Activated naive CD8-positive, alpha-beta T cell treated with anti-CD3 and anti-CD28 coated beads for 36 hours (primary cell): ENCODE data around the gene ZSCAN21. TPM values are rescaled to one million over a fixed set of nuclear protein-coding genes. Genes with fewer than 3 reads are reported as not detected.

Experiments
- DNase-seq: peaks from one replicate; pipeline ENCODE4 v3.0.0; 2021
- H3K27ac Mint-ChIP-seq: one replicate; pipeline ENCODE4 v1.8.0; 2022; ENCODE audit warnings: mild to moderate bottlenecking, moderate library complexity, mixed read lengths
- H3K27me3 Mint-ChIP-seq: one replicate; pipeline ENCODE4 v1.8.0; 2022; ENCODE audit warnings: mild to moderate bottlenecking, mixed read lengths
- H3K36me3 Mint-ChIP-seq: one replicate; pipeline ENCODE4 v1.8.0; 2021; ENCODE audit warnings: mild to moderate bottlenecking, mixed read lengths
- H3K4me1 Mint-ChIP-seq: one replicate; pipeline ENCODE4 v1.8.0; 2021; ENCODE audit warnings: mixed read lengths
- H3K4me3 Mint-ChIP-seq: one replicate; pipeline ENCODE4 v1.8.0; 2022; ENCODE audit warnings: mild to moderate bottlenecking, moderate library complexity, mixed read lengths
- H3K9me3 Mint-ChIP-seq: one replicate; pipeline ENCODE4 v1.8.0; 2022; ENCODE audit warnings: mixed read lengths
- total RNA-seq, 2 experiments: library from RNA; stranded (reverse); gene quantifications; one replicate each; pipeline ENCODE4 v1.2.3, GENCODE V29; 2021

The ZSCAN21 gene
- total RNA-seq, 2 experiments from 2014 or later = 9.0 to 9.4 TPM

DNA sequence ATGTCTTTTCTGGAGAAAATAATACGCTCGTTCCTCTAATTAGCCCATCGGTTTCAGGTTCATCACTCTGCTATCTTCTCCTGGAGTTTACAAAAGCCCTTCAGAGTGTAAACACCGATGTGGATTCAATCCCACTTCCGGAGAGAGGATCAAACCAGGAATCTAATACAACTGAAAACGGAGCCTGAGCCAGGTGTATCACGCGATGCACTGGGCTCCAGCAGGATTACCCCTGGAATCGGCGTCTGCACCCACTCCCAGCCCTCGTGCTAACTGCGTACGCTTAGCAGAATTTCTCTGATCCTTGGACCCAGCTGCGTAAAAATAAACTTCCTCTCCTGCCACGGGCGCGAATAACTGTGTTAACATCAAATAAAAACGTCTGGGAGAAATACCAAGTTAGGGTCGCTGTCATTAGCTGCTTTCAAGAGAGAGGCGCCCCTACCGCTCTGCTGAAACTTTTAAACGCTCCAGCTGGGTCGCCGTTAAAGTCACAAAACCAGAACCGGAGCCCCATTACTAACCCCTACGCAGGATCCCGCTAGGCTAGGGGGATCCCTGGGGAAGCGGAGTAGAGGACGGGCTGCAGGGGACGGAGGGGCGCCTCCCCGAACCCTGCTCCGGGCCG, 31.4 kb downstream of the ZSCAN21 start:
- DNase-seq = no peak
- Mint-ChIP-seq H3K4me3 (peak overlapping the region; percentile 92), H3K27ac (peak overlapping the region; percentile 92), H3K27me3 (no peaks in the 10 kb centered on the region), H3K9me3 (no peaks in the 10 kb centered on the region), H3K4me1 (peaks cover 30% of the 10 kb centered on the region), H3K36me3 (peaks cover 19% of the 10 kb centered on the region)

DNA sequence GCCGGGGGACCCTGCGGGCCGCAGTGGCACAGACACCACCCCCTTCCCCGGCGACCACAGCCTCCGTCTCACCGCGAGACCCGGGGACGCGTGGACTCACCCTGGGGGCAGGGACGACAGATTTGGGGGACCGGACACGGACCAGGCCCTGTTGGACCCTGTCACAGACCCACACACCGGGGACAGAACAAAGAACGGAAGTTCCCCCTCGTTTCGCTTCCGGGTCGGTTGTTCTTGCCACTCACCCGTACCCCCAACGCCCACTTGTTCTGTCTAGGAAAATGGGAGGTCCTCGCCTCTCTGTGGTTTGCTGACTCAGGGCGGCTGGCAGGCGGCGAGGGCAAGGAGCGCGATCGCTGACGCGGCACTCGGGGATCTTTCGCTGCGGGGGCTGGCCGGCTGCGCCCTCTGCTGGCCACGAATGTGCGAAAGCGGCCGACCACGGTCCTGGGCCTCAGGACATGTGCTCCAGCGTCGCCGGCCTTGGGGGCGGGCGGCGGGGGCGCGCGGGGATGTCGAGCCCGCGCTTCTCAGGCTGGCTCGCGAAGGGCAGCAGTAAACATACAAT, 32.0 kb downstream of the ZSCAN21 start, which contains the start of gene ZNF3:
Gene ZNF3 (minus strand): TSS at position 189 of the 568 bp plus-strand sequence. CDS start 4,366 bp downstream, outside the sequence.
- peak within 1 kb of the TSS; percentile 92 for H3K27ac Mint-ChIP-seq
- DNase-seq = peak; percentile 99
- peaks cover 17% of the 10 kb centered on the region for H3K36me3 Mint-ChIP-seq
- peaks cover 30% of the 10 kb centered on the region for H3K4me1 Mint-ChIP-seq
- peak within 1 kb of the TSS; percentile 92 for H3K4me3 Mint-ChIP-seq
- no peaks in the 10 kb centered on the region for H3K27me3 Mint-ChIP-seq
- no peaks in the 10 kb centered on the region for H3K9me3 Mint-ChIP-seq

- Mint-ChIP-seq H3K27me3 (no peaks in the 10 kb centered on the region), H3K4me1 (peaks cover 31% of the 10 kb centered on the region), H3K27ac (peak overlapping the region; percentile 92), H3K4me3 (peak overlapping the region; percentile 92), H3K36me3 (peaks cover 13% of the 10 kb centered on the region), H3K9me3 (no peaks in the 10 kb centered on the region)
- DNase-seq = no peak
These were observed 33.4 kb downstream of the ZSCAN21 start for GRCh38 chr7:100082978-100083377.

DNA sequence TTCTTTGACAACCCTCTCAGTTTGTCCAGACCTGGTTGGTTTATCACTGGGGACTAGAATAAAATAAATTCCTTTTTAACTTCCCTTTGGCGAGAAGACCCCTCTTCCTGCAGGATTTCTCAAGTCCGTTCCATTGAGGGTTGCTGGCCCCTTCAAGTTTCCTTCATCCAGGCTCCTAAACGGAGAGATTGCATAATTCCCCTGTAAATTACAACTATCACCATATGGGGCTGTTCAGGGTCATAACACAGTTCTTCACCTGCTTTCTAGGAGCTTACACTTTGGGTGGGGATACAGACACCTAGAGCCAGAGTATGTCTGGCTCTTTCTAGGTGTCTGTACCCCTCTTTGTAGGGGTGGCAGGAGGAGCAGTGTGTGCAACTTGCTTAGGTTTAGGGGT, 35.9 kb downstream of the ZSCAN21 start:
- H3K4me1 Mint-ChIP-seq = peaks cover 37% of the 10 kb centered on the region
- no peak for DNase-seq
- H3K9me3 Mint-ChIP-seq = no peaks in the 10 kb centered on the region
- peaks cover 15% of the 10 kb centered on the region for H3K36me3 Mint-ChIP-seq
- H3K4me3 Mint-ChIP-seq = no peak overlapping the region
- no peaks in the 10 kb centered on the region for H3K27me3 Mint-ChIP-seq
- no peak overlapping the region for H3K27ac Mint-ChIP-seq

GRCh38 chr7:100087055-100087750, 37.6 kb downstream of the ZSCAN21 start:
- H3K9me3 Mint-ChIP-seq = no peaks in the 10 kb centered on the region
- no peak overlapping the region for H3K27ac Mint-ChIP-seq
- H3K27me3 Mint-ChIP-seq = no peaks in the 10 kb centered on the region
- peaks cover 26% of the 10 kb centered on the region for H3K36me3 Mint-ChIP-seq
- no peak for DNase-seq
- peaks cover 46% of the 10 kb centered on the region for H3K4me1 Mint-ChIP-seq
- peak overlapping the region; percentile 24 for H3K4me3 Mint-ChIP-seq

- Mint-ChIP-seq H3K9me3 (no peaks in the 10 kb centered on the region), H3K27ac (peak overlapping the region; percentile 97), H3K36me3 (peaks cover 32% of the 10 kb centered on the region), H3K27me3 (no peaks in the 10 kb centered on the region), H3K4me3 (peak overlapping the region; percentile 97), H3K4me1 (peaks cover 39% of the 10 kb centered on the region)
- no peak for DNase-seq
These were observed 38.6 kb downstream of the ZSCAN21 start for GRCh38 chr7:100088095-100088620.

DNA sequence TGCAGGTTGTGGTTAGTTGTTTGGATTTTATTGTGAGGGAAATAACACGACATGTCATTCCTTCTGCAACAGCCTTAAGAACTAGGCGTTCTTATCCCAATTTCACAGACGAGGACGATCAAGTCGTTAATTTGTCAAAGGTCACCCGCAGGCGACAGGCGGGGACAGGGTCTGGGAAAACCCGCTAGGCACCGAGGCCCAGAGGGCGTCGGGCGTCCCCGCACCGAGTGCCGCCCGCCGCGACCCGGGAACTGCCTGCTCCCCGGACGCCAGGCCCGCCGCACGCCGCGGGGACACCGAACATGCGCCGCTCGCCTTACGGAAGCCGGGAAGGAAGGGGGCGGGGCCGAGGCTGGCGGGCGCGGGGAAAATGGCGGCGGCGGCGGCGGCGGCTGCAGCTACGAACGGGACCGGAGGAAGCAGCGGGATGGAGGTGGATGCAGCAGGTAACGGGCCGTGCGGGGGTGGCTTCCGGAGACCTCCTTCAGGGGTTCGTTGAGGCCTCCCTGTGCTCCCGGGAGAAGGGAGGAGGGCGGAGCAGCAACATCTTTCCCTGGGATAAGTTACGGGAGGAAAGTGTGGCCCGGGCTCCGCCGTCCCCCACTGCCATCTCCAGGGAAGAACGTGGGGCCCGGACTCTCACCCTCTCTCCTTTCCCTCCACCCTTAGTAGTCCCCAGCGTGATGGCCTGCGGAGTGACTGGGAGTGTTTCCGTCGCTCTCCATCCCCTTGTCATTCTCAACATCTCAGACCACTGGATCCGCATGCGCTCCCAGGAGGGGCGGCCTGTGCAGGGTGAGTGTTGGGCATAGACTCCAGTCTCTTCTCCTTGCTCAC, 39.3 kb downstream of the ZSCAN21 start, which contains the start of gene COPS6:
Gene COPS6 (plus strand): TSS at position 349 of the 837 bp plus-strand sequence. CDS start 22 bp downstream, at position 371.
- no peaks in the 10 kb centered on the region for H3K27me3 Mint-ChIP-seq
- H3K4me3 Mint-ChIP-seq = peak within 1 kb of the TSS; percentile 97
- no peaks in the 10 kb centered on the region for H3K9me3 Mint-ChIP-seq
- H3K36me3 Mint-ChIP-seq = peaks cover 39% of the 10 kb centered on the region
- H3K4me1 Mint-ChIP-seq = peaks cover 39% of the 10 kb centered on the region
- peak; percentile 91 for DNase-seq
- H3K27ac Mint-ChIP-seq = peak within 1 kb of the TSS; percentile 97

- Mint-ChIP-seq H3K27ac (peak overlapping the region; percentile 97), H3K4me1 (peaks cover 39% of the 10 kb centered on the region), H3K27me3 (no peaks in the 10 kb centered on the region), H3K4me3 (peak overlapping the region; percentile 97), H3K36me3 (peaks cover 40% of the 10 kb centered on the region), H3K9me3 (no peaks in the 10 kb centered on the region)
- no peak for DNase-seq
These were observed 40.1 kb downstream of the ZSCAN21 start for GRCh38 chr7:100089458-100090196.

DNA sequence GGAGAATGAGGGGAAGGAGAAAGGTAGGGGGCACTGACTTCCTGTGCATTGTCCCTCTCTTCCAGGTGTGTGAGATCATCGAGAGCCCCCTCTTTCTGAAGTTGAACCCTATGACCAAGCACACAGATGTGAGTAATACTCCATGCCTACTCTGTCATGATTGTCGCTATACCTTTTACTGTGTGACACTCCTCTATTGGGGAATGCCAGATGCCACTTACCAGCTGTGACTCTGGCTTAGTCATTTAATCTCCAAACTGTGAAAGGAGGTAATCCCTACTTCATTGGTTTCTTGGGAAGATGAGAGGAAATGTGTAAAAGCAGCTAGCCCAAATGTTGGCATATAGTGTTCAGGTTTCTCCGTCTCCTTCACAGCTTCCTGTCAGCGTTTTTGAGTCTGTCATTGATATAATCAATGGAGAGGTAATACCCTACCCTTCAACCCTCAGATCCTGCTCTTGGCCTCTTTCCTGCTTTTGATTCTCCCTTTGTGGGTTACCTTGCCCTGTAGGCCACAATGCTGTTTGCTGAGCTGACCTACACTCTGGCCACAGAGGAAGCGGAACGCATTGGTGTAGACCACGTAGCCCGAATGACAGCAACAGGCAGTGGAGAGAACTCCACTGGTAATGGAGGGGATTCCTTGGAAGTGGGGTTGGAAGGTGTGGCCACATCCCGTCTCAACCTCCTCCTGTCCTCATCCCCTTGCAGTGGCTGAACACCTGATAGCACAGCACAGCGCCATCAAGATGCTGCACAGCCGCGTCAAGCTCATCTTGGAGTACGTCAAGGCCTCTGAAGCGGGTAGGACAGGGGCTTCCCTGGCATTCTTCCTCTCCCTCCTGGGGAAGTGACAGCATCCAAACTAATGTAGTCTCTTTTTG, 41.2 kb downstream of the ZSCAN21 start:
- Mint-ChIP-seq H3K4me1 (peaks cover 43% of the 10 kb centered on the region), H3K36me3 (peaks cover 48% of the 10 kb centered on the region), H3K27ac (peak overlapping the region; percentile 97), H3K4me3 (peak overlapping the region; percentile 97), H3K27me3 (no peaks in the 10 kb centered on the region), H3K9me3 (no peaks in the 10 kb centered on the region)
- no peak for DNase-seq

DNA sequence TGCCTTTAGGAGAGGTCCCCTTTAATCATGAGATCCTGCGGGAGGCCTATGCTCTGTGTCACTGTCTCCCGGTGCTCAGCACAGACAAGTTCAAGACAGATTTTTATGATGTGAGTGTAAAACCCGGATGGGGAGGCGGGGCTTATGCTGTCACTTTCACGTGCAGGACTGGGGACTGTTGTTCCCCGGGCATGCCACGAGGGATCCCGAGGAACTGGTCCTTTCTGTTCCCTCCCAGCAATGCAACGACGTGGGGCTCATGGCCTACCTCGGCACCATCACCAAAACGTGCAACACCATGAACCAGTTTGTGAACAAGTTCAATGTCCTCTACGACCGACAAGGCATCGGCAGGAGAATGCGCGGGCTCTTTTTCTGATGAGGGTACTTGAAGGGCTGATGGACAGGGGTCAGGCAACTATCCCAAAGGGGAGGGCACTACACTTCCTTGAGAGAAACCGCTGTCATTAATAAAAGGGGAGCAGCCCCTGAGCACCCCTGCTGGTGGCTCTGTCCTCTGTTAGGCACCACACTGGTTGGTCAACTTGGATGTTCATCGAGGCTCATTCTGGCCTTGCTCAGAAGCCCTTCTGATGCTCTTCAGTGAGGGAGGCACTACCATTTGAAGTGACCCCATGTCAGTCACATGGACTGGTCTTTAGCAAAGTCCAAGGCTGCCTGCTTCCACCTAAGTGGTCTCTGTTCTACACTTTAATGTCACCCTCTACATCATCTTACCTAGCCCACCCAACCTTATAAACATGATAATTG, 42.0 kb downstream of the ZSCAN21 start:
- Mint-ChIP-seq H3K4me3 (no peak overlapping the region), H3K27me3 (no peaks in the 10 kb centered on the region), H3K36me3 (peaks cover 56% of the 10 kb centered on the region), H3K4me1 (peaks cover 43% of the 10 kb centered on the region), H3K9me3 (no peaks in the 10 kb centered on the region), H3K27ac (peak overlapping the region; percentile 97)
- DNase-seq = no peak

DNA sequence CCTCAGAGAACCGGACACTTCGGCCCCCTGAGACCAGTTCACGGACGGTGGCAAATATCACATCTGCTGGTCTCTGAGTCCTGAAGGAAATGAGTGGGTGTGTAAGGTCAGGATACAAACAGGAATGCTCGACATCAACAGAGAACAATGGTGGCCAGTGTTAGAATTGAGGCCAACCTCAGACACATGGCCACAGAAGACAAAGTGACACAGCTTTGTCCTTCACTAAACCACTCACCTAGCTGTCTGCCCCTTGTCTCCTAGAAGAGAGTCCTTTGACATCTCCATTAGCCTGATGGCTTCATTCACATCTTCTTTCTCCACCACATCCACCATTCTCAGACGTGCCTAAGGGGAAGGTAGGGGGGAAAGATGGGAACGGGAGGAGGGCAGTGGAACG, 43.5 kb downstream of the ZSCAN21 start:
- H3K4me1 Mint-ChIP-seq = peaks cover 49% of the 10 kb centered on the region
- no peak overlapping the region for H3K4me3 Mint-ChIP-seq
- no peaks in the 10 kb centered on the region for H3K9me3 Mint-ChIP-seq
- peak overlapping the region; percentile 16 for H3K27ac Mint-ChIP-seq
- peaks cover 68% of the 10 kb centered on the region for H3K36me3 Mint-ChIP-seq
- no peak for DNase-seq
- no peaks in the 10 kb centered on the region for H3K27me3 Mint-ChIP-seq

GRCh38 chr7:100093498-100093897, 43.9 kb downstream of the ZSCAN21 start:
- Mint-ChIP-seq H3K4me3 (no peak overlapping the region), H3K27ac (peak overlapping the region; percentile 54), H3K27me3 (no peaks in the 10 kb centered on the region), H3K36me3 (peaks cover 72% of the 10 kb centered on the region), H3K9me3 (no peaks in the 10 kb centered on the region), H3K4me1 (peaks cover 48% of the 10 kb centered on the region)
- no peak for DNase-seq
